ENCODE measurements around the gene RPRD1A.
A peak's percentile ranks its signal among the peaks of the same experiment; 100 is the strongest.

The RPRD1A gene

DNA sequence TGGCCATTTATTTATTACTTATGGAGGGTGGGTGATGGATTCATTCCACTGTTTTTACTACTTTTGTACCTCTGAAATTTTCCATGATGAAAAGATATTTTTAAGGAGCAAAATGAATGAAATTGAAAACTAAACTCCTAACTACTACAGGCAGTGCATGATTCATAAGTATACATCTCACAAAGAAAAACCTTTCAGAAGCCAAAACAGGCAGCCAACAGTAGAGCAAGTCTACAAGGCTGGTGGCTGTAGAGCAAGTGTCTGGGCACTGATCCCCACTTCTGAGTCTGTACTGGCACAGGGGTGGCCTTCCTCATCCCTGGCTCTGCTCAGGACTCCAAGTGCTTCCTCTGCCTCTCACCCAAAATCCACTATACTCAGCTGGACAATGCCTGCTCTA, 103.0 kb downstream of the RPRD1A start:
- DNase-seq, result no peak

DNA sequence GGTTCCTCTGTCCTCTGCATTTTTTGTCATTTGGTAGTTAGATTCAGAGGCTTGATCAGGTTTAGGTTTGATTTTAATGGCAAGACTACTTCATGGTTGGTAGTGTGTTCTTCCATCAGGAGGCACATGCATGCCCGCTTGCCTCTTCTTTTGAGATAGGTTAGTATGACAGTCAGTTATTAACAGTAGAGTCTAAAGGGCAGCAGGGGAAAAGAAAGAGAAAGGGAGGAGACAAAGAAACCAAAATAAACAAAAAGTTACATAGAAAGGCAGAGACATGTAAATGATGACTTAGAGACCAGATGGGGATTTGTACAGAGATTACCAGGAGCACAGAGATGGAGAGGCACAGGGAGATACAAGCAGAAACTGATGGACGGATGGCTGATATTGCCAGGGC, 105.0 kb downstream of the RPRD1A start:
- DNase-seq, result no peak

DNA sequence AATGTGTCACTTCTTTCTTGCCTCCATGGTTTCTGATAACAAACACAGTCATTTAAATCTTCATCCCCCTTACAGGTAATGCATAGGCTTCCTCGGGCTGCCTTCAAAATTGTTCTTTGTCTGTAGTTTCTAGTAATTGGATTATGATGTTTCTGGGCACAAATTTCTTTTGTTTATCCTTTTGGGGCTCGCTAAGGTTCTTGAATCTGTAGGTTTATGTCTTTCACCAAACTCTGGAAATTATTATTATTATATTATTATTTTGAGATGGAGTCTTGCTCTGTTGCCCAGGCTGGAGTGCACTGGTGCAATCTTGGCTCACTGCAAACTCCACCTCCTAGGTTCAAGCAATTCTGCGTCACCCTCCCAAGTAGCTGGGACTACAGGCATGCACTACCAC, 111.1 kb downstream of the RPRD1A start:
- no peak for DNase-seq

DNA sequence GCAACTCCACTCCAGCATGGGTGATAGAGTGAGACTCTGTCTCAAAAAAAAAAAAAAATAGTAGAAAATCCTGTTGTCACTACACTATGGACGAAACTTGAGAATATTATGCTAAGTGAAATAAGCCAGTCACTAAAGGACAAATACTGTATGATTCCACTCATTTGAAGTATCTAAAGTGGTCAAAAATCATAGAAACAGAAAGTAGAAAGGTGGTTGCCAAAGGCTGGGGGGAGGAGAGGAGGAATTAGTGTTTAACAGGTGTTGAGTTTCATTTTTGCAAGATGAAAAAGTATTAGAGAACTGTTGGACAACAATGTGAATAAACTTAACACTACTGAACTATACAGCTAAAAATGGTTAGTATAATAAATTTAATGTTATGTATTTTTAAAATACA, 113.7 kb downstream of the RPRD1A start:
- no peak for DNase-seq

DNA sequence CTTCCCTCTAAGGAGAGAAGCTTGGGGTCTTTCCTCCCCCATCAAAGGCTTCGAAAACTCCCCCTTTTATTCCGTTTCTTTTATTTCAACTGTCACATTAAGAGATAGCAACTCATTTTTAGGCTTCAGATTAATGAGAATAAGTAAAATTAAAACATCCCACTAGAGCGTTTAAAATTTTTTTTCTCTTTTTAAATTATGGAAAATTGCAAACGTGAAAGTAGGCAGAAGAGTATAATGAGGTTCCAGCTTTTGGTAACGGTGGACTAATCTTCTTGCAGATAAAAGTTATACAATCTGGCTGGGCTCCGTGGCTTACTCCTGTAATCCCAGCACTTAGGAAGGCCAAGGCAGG, 116.8 kb downstream of the RPRD1A start:
- no peak for DNase-seq

DNA sequence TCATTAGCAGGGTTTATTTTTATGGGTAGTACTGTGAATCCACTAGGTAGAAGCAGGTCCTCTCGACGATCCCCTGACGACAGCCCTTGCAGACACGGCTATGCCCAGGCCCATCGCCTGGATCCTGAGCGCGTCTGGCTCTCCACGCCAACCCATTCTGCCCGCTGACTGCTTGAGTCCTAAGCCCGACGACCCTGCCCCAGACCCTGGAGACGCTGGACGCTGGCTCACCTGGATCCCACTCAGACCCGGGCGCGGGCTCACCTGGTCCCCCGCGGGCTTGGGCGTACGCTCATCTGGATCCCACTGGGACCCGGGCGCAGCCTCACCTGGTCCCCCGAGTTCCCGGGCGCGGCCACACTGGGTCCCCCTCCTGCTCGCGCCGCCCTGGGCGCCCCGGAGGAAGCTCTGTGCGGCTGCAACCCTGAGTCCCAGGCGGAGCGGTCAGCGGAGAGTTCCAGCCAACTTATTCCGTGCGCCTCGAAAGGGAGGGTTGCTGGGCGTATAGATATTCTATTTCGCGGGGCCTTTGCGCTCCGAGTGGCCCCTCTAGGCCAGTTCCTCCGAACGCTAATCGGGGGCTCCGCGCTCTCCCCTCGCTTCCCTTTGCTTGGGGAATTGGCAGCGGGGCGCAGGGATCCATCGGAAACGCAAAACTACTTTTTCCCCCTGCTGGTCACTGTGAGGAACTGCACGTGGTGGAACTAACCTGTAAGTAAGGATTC, 117.3 kb downstream of the RPRD1A start:
- peak; percentile 32 to 50 for DNase-seq

DNA sequence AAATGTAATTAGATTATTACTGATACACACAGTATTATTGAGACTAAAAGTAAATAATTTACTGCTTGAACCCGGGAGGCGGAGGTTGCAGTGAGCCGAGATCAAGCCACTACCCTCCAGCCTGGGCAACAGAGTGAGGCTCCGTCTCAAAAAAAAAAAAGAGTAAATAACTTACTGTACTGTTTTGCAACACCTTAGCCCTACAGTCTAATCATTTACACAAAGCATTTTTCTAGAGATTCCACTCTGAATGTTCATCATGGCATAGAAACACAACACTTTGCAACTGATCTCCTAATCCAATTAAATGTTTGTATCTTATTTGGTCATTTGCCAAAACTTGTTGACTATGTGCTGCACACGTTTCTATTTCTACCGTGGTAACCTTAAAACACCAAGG, 118.3 kb downstream of the RPRD1A start:
- DNase-seq, result no peak

DNA sequence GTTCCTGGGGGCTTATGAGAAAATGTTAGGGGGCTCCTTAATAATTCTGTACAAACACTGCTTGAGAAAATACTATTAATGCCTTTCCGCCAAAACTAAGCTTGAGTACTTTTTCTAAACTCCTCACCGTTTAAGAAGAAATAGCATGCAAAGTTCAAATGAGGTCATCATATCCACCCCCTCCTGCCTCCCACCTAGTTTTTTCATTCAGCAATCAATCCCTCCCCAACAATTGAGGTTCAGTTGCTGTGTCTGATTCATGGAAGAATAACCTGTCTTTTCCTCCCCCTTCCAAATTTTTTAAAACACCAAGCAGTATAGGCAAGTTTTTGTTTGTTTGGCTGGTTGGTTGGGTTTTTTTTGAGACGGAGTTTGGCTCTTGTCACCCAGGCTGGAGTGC, 119.3 kb downstream of the RPRD1A start:
- DNase-seq, result no peak

DNA sequence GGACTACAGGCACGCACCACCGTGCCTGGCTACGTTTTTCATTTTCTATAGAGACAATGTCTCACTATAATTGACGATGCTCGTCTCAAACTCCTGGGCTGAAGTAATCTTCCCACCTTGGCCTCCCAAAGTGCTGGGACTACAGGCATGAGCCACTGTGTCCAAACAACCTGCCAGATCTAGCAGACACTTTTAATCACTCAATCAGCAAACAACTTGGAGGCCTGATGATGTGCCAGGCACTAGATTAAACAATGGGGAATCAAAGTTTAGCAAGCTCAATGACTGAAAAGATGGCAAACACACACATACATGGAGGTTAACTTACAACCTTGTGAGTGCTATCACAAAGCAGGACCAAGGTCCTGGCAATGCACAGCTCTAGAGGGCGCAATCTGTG, 124.7 kb downstream of the RPRD1A start:
- DNase-seq, result no peak

DNA sequence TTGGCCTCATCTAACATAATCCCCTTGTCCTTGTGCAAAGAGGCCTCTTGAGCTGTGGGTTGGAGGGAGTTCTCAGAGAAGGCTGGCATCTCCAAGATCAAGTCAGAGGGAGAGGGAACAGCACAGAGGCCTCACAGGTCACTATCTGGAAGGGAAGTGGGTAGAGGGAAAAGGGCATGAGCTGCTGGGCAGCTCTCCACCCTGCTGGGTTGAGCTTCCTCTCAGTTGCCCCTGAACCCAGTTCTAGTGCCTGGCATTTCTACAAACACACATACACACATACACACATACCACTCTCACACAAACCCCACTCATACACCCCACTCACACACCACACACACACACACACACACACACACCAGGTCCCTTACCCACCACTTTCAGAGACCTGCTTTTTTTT, 125.2 kb downstream of the RPRD1A start:
- DNase-seq, result no peak

DNA sequence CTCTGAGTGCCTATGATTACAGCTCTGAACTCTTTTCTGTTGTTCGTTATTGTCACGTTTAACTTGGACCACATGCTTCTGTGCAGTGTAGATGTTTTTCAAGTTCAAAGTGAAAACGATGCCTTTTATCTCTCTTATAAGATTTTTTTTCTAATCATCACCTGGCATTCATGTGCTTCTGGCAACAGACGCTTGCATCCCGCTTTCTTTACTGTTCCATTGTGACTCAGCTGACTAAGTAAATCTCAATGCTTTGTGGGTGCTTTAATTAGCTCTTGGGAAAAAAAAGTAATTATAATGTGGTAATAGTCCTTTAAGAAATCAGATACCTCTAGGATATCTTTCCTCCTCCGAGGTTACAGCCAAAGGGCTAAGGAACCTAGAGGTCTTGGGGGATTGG, 126.1 kb downstream of the RPRD1A start:
- DNase-seq, result no peak

Measured in activated CD4-positive, alpha-beta T cell treated with anti-CD3 and anti-CD28 coated beads for 4 hours (primary cell).